AG04450 (cell line): ENCODE measurements around the gene MED29. TPM values are rescaled to one million over a fixed set of nuclear protein-coding genes. Genes with fewer than 3 reads are reported as not detected.

Experiments
- CTCF ChIA-PET: fragments of 300-600, 350-600 bp; formaldehyde crosslinking; extraction: SDS; loops from one replicate; lab custom pipeline; 2022; ENCODE audit warnings: antibody characterized with exemption, inconsistent platforms; lab: Charles Lee
- POLR2A ChIA-PET: fragments of 350-600 bp; formaldehyde crosslinking; extraction: SDS; loops from one replicate; lab custom pipeline; 2021; ENCODE audit warnings: antibody characterized with exemption, inconsistent platforms; lab: Yijun Ruan, JAX
- DNase-seq: peaks from one replicate; pipeline ENCODE4 v3.0.0-alpha.2; 2011; ENCODE audit warnings: low read depth, low spot score
- H3K27ac ChIP-seq: one replicate; pipeline ENCODE4 v1.5.1; 2012; ENCODE audit warnings: low read depth, low read length, control low read depth
- H3K27me3 ChIP-seq: one replicate; pipeline ENCODE4 v1.6.0; 2012; ENCODE audit warnings: low read length; ENCODE audit not compliant: control insufficient read depth, insufficient read depth
- H3K4me3 ChIP-seq: 2 replicates; pipeline ENCODE4 v1.5.1; 2011; ENCODE audit warnings: mild to moderate bottlenecking, low read depth, low read length, control low read depth
- H3K9me3 ChIP-seq: 2 replicates; pipeline ENCODE4 v1.5.1; 2012; ENCODE audit warnings: low read length; ENCODE audit not compliant: control insufficient read depth, insufficient read depth
- polyA plus RNA-seq: library from polyadenylated mRNA; depleted of rRNA; stranded (reverse); fragments of >200 nt; gene quantifications from 2 replicates; pipeline ENCODE4 v1.2.3, GENCODE V29; 2011; rRNA removed
- small RNA-seq: library from RNA; depleted of rRNA; stranded (forward); fragments of <200 nt; gene quantifications from one replicate; pipeline ENCODE3, GENCODE V24; 2012; ENCODE audit warnings: low read depth; ENCODE audit not compliant: insufficient read length
- TF ChIP-seq, protein P1 (sequence below): IDR thresholded peaks from 2 replicates; pipeline ENCODE4 v1.5.1; 2011; ENCODE audit warnings: low read depth, low read length, control low read depth, inconsistent platforms

MED29 gene
- polyA plus RNA-seq, 1 experiment, result 28.0 TPM

- no peak for DNase-seq
- Histone ChIP-seq H3K27ac (no peak overlapping the region), H3K9me3 (no peaks in the 10 kb centered on the region; the same call in 1 of the 2 replicates), H3K4me3 (no peak overlapping the region), H3K27me3 (no peaks in the 10 kb centered on the region)
- ChIA-PET POLR2A (interaction anchor here (3.8 kb wide), 1 partner anchor 13 kb away, joined by 38 read pairs; the partner anchor contains the start of gene RPS16), CTCF (interaction anchor here (0.6 kb wide), 1 partner anchor 326 kb away, joined by 3 read pairs; no protein-coding TSS in a partner anchor)
- TF ChIP-seq, protein P1, sequence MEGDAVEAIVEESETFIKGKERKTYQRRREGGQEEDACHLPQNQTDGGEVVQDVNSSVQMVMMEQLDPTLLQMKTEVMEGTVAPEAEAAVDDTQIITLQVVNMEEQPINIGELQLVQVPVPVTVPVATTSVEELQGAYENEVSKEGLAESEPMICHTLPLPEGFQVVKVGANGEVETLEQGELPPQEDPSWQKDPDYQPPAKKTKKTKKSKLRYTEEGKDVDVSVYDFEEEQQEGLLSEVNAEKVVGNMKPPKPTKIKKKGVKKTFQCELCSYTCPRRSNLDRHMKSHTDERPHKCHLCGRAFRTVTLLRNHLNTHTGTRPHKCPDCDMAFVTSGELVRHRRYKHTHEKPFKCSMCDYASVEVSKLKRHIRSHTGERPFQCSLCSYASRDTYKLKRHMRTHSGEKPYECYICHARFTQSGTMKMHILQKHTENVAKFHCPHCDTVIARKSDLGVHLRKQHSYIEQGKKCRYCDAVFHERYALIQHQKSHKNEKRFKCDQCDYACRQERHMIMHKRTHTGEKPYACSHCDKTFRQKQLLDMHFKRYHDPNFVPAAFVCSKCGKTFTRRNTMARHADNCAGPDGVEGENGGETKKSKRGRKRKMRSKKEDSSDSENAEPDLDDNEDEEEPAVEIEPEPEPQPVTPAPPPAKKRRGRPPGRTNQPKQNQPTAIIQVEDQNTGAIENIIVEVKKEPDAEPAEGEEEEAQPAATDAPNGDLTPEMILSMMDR, result no peak
These were observed 57.1 kb downstream of the MED29 start for GRCh38 chr19:39448271-39448670.

GRCh38 chr19:39449116-39449797 lies 58.1 kb downstream of the MED29 start:
- DNase-seq, result no peak
- ChIA-PET CTCF (interaction anchor here (0.5 kb wide), 1 partner anchor 26 kb away, joined by 3 read pairs; no protein-coding TSS in a partner anchor), POLR2A (no interaction called here)
- Histone ChIP-seq H3K9me3 (no peaks in the 10 kb centered on the region; the same call in 1 of the 2 replicates), H3K4me3 (no peak overlapping the region), H3K27ac (no peak overlapping the region), H3K27me3 (no peaks in the 10 kb centered on the region)
- TF ChIP-seq, protein P1, result no peak

Small RNA genes within 50 kb of the gene (small RNA-seq; reads per million reads assigned to genes)
- 1.3 reads per million for gene AC011445.2
- not detected for gene MIR4530
- not detected for gene RN7SL566P

Other genes with a start within 250 kb of the MED29 start
- gene NCCRP1, start 194.4 kb upstream of the MED29 start, polyA plus RNA-seq, result not detected in 2 replicates
- gene SYCN, start 187.1 kb upstream of the MED29 start, polyA plus RNA-seq, result not detected in 2 replicates
- not detected in 2 replicates for gene IFNL3, start 146.4 kb upstream of the MED29 start, polyA plus RNA-seq
- not detected in 2 replicates for gene IFNL4, start 142.5 kb upstream of the MED29 start, polyA plus RNA-seq
- gene IFNL2, start 123.0 kb upstream of the MED29 start, polyA plus RNA-seq, result not detected in 2 replicates
- gene IFNL1, start 95.0 kb upstream of the MED29 start, polyA plus RNA-seq, result not detected in 2 replicates
- 0.15 and 0.16 TPM in 2 replicates for gene LRFN1, start 70.5 kb upstream of the MED29 start, polyA plus RNA-seq
- 0.17 and 0.26 TPM in 2 replicates for gene GMFG, start 55.3 kb upstream of the MED29 start, polyA plus RNA-seq
- 33.4 and 47.3 TPM in 2 replicates for gene SAMD4B, start 49.0 kb upstream of the MED29 start, polyA plus RNA-seq
- 51.9 and 60.5 TPM in 2 replicates for gene PAF1, start 272 bp upstream of the MED29 start, polyA plus RNA-seq
- gene ZFP36, start 15.5 kb downstream of the MED29 start, polyA plus RNA-seq, result 4.1 and 8.3 TPM in 2 replicates
- 12.3 and 19.1 TPM in 2 replicates for gene PLEKHG2, start 21.3 kb downstream of the MED29 start, polyA plus RNA-seq
- gene RPS16, start 44.6 kb downstream of the MED29 start, polyA plus RNA-seq, result 1,488 and 2,094 TPM in 2 replicates
- 75.3 and 78.0 TPM in 2 replicates for gene SUPT5H, start 54.2 kb downstream of the MED29 start, polyA plus RNA-seq
- 58.9 and 75.0 TPM in 2 replicates for gene TIMM50, start 89.5 kb downstream of the MED29 start, polyA plus RNA-seq
- gene DLL3, start 107.6 kb downstream of the MED29 start, polyA plus RNA-seq, result 0.47 and 0.58 TPM in 2 replicates
- not detected in 2 replicates for gene SELENOV, start 123.8 kb downstream of the MED29 start, polyA plus RNA-seq
- 2.3 and 3.1 TPM in 2 replicates for gene EID2B, start 141.5 kb downstream of the MED29 start, polyA plus RNA-seq
- 11.3 and 11.5 TPM in 2 replicates for gene EID2, start 148.8 kb downstream of the MED29 start, polyA plus RNA-seq
- gene LGALS13, start 211.1 kb downstream of the MED29 start, polyA plus RNA-seq, result not detected in 2 replicates